MM.1S (cell line): Measurements from ENCODE around the gene TDRD1.

ENCODE experiments used
- CTCF ChIP-seq: fragments of 300-600 bp; sonication (generic); IDR thresholded peaks from 2 replicates; pipeline ENCODE4 v1.5.1; 2016; ENCODE audit warnings: antibody characterized with exemption, low read length, mixed read lengths
- EZH2 ChIP-seq: fragments of 300-600 bp; sonication (generic); optimal IDR thresholded peaks from 2 replicates; pipeline ENCODE3; 2017; ENCODE audit warnings: low read depth, mild to moderate bottlenecking, antibody characterized with exemption, low read length, mixed read lengths
- EZH2phosphoT487 ChIP-seq: fragments of 300-600 bp; sonication (generic); IDR thresholded peaks from 2 replicates; pipeline ENCODE4 v1.6.1; 2018; ENCODE audit warnings: antibody characterized with exemption, low read length

- no peak for TF ChIP-seq CTCF
- TF ChIP-seq EZH2 = no peak
- no peak for TF ChIP-seq EZH2phosphoT487
Measured at GRCh38 chr10:114274616-114275453, 95.7 kb downstream of the TDRD1 start.
